ENCODE data around the gene VPS37D. TPM values are rescaled to one million over a fixed set of nuclear protein-coding genes. Genes with fewer than 3 reads are reported as not detected.
A peak's percentile ranks its signal among the peaks of the same experiment; 100 is the strongest.

Gene VPS37D
- total RNA-seq, 1 experiment from 2014 or later = 8.3 TPM

GRCh38 chr7:73626814-73627213 is 40.8 kb upstream of the VPS37D start:
- H3K27ac ChIP-seq = no peak overlapping the region
- no peak overlapping the region for H3K4me3 ChIP-seq
- H2AFZ ChIP-seq = no peak overlapping the region
- POLR2A ChIA-PET (ENCODE audit: unreplicated experiment) = no interaction called here
- no peak overlapping the region for H3K4me2 ChIP-seq
- intact Hi-C loops (cut with micrococcal nuclease; ENCODE audit: unreplicated experiment) = loop anchor here (5.0 kb wide), 1 partner anchor 40 kb away; the partner anchor contains the start of gene VPS37D
- H3K36me3 ChIP-seq (ENCODE audit: low read depth) = no peaks in the 10 kb centered on the region
- no peaks in the 10 kb centered on the region for H4K20me1 ChIP-seq (ENCODE audit: insufficient read depth)
- H3K4me1 ChIP-seq (replicated peaks; ENCODE audit: insufficient read depth) = 0 out of 2 replicates have a peak, but pooled peaks cover 5% of the 10 kb centered on the region
- H3K27me3 ChIP-seq (ENCODE audit: insufficient read depth, low read depth) = no peaks in the 10 kb centered on the region
- BruUV-seq (replicated peaks) = no TSS peak
- peak in 1 of 2 experiments; percentile 26 for DNase-seq
- H3F3A ChIP-seq (ENCODE audit: insufficient read depth, low read depth) = peaks cover 8% of the 10 kb centered on the region; the same call in 1 of the 2 replicates
- no peaks in the 10 kb centered on the region for H3K79me2 ChIP-seq (ENCODE audit: low read depth)
- CTCF ChIA-PET = interaction anchor here (0.5 to 0.6 kb wide), 2 partner anchors 10 to 47 kb away, joined by 5 read pairs; no protein-coding TSS in a partner anchor
- no peak for TF ChIP-seq EZH2 (IDR thresholded peaks at IDR 0.05; ENCODE audit: low read depth)
- TF ChIP-seq CTCF (conservative IDR thresholded peaks at IDR 0.05) = no peak
- no peaks in the 10 kb centered on the region for H3K9me2 ChIP-seq (ENCODE audit: insufficient read depth)
- H3K9me3 ChIP-seq (ENCODE audit: insufficient read depth, low read depth) = no peaks in the 10 kb centered on the region

- CTCF ChIA-PET = interaction anchor here (0.6 to 0.9 kb wide), 2 partner anchors 18 to 25 kb away, joined by 3 to 8 read pairs; no protein-coding TSS in a partner anchor
- DNase-seq = peak in 1 of 2 experiments; percentile 13
- Histone ChIP-seq H3K4me2 (no peak overlapping the region), H3K9me2 (ENCODE audit: insufficient read depth) (no peaks in the 10 kb centered on the region), H3K27me3 (ENCODE audit: insufficient read depth, low read depth) (no peaks in the 10 kb centered on the region), H3F3A (ENCODE audit: insufficient read depth, low read depth) (peaks cover 8% of the 10 kb centered on the region; the same call in 1 of the 2 replicates), H3K9me3 (ENCODE audit: insufficient read depth, low read depth) (no peaks in the 10 kb centered on the region), H3K4me3 (no peak overlapping the region), H3K4me1 (replicated peaks; ENCODE audit: insufficient read depth) (0 out of 2 replicates have a peak, but pooled peaks cover 5% of the 10 kb centered on the region), H4K20me1 (ENCODE audit: insufficient read depth) (no peaks in the 10 kb centered on the region), H2AFZ (no peak overlapping the region), H3K79me2 (ENCODE audit: low read depth) (no peaks in the 10 kb centered on the region), H3K36me3 (ENCODE audit: low read depth) (no peaks in the 10 kb centered on the region), H3K27ac (no peak overlapping the region)
- intact Hi-C loops (cut with micrococcal nuclease; ENCODE audit: unreplicated experiment) = loop anchor here (5.0 kb wide), 1 partner anchor 39 kb away; the partner anchor contains the start of gene VPS37D
- BruUV-seq (replicated peaks) = no TSS peak
- TF ChIP-seq EZH2 (IDR thresholded peaks at IDR 0.05; ENCODE audit: low read depth) = no peak
- no peak for TF ChIP-seq CTCF (conservative IDR thresholded peaks at IDR 0.05)
- POLR2A ChIA-PET (ENCODE audit: unreplicated experiment) = interaction anchor here (0.6 kb wide), 1 partner anchor 9 kb away, joined by 4 read pairs; no protein-coding TSS in a partner anchor
Observed at GRCh38 chr7:73628504-73628903, 39.1 kb upstream of the VPS37D start.

GRCh38 chr7:73631558-73631957 is 36.1 kb upstream of the VPS37D start:
- intact Hi-C loops (cut with micrococcal nuclease; ENCODE audit: unreplicated experiment) = no loop called here
- H3K4me3 ChIP-seq = no peak overlapping the region
- ChIA-PET POLR2A (ENCODE audit: unreplicated experiment) (no interaction called here), CTCF (interaction anchor here (0.6 to 0.7 kb wide), 3 partner anchors 33 to 221 kb away, joined by 4 to 13 read pairs (median 5); no protein-coding TSS in a partner anchor)
- H3K4me1 ChIP-seq (replicated peaks; ENCODE audit: insufficient read depth) = peaks cover 14% of the 10 kb centered on the region
- H3K27me3 ChIP-seq (ENCODE audit: insufficient read depth, low read depth) = no peaks in the 10 kb centered on the region
- no peak for TF ChIP-seq CTCF (conservative IDR thresholded peaks at IDR 0.05)
- TF ChIP-seq EZH2 (IDR thresholded peaks at IDR 0.05; ENCODE audit: low read depth) = no peak
- H3K9me2 ChIP-seq (ENCODE audit: insufficient read depth) = no peaks in the 10 kb centered on the region
- no peaks in the 10 kb centered on the region for H3K9me3 ChIP-seq (ENCODE audit: insufficient read depth, low read depth)
- peaks cover 8% of the 10 kb centered on the region for H3F3A ChIP-seq (ENCODE audit: insufficient read depth, low read depth)
- no peaks in the 10 kb centered on the region for H3K36me3 ChIP-seq (ENCODE audit: low read depth)
- no TSS peak for BruUV-seq (replicated peaks)
- no peak overlapping the region for H3K27ac ChIP-seq
- H3K4me2 ChIP-seq = no peak overlapping the region
- no peaks in the 10 kb centered on the region for H3K79me2 ChIP-seq (ENCODE audit: low read depth)
- no peak overlapping the region for H2AFZ ChIP-seq
- H4K20me1 ChIP-seq (ENCODE audit: insufficient read depth) = no peaks in the 10 kb centered on the region
- DNase-seq = no peak

Data from PC-9 (cell line).